Right renal cortex interstitium (tissue), 3 donors: Measurements from ENCODE around the gene CORIN. TPM values are rescaled to one million over a fixed set of nuclear protein-coding genes. Genes with fewer than 3 reads are reported as not detected.
A peak's percentile ranks its signal among the peaks of the same experiment; 100 is the strongest.
"Not testable (repeated sequence)": the region's sequence is repeated elsewhere in the genome, so short reads cannot be mapped to it uniquely, and the experiment has no call there.

Experiments
- DNase-seq, 3 donors: peaks; one replicate each; pipeline ENCODE4 v3.0.0-alpha.2; 2013; ENCODE audit warnings: low read depth in 3 of 3, low spot score in 2 of 3
- polyA plus RNA-seq, 3 donors: library from polyadenylated mRNA; unstranded; fragments of 120-200 nt; gene quantifications; one replicate each; pipeline ENCODE4 v1.2.1, GENCODE V29; 2013; ENCODE audit not compliant: insufficient read length in 3 of 3

The CORIN gene
- polyA plus RNA-seq, 3 donors: 4.5 to 5.2 (median 5.1) TPM

DNA sequence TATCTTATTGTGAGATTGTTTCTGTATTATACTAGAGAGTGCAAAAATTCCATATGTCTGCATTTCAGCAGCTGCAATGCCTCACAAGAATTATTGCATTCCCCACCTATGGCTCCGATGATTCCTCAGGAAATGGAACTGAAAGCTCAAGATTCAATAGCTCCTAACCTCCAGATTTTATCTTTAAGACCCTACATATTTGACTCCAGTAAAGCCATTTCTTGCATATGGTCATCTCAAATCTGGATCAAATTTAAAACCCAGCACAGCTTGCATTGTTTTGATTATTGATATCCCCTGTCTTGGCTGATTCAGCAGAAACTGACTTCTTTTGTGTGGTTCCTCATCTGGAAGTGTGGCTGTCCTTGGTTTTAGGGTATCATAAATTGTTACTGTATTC is 142.6 kb downstream of the CORIN start:
- no peak for DNase-seq

GRCh38 chr4:47694322-47694721 is 143.5 kb downstream of the CORIN start:
- DNase-seq: no peak

DNA sequence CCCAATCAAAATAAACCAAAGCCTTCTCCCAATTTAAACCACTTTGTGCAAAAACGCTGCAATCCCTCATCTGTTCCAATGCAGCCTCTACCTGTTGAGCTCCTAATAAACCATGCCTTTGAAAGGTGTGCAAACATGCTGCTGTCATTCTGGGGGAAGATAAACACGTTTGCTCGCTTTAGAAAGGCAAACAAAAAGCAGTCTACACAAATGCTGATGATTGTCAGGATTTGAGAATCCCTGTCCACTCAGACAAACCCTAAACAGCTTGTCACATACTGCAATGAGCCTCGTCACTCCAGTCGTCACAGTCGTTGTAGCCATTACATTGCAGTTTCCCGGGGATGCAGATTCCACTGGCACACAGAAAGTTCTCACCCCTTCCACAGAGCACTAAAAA is 145.2 kb downstream of the CORIN start:
- no peak for DNase-seq

GRCh38 chr4:47691757-47692383 is 146.0 kb downstream of the CORIN start:
- DNase-seq: not testable (repeated sequence)

DNA sequence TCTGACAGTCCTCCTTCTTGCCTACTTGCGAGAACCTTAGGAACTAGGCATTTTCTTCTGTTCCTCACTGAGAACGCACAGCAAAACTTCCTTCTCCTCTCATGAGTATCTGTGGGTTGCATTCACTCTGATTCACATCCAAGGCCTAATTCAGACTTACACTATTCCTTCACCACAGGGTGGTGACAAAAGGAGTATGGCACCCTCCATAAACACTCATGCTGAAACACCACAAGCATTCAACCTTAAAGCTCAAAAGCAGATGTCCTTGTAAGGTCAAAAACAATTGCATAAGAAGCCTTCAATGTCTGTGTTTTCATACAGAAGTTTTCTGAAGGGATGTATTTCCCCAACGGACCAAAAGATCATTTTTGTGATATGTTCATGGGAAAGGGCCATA is 147.3 kb downstream of the CORIN start:
- no peak for DNase-seq

DNA sequence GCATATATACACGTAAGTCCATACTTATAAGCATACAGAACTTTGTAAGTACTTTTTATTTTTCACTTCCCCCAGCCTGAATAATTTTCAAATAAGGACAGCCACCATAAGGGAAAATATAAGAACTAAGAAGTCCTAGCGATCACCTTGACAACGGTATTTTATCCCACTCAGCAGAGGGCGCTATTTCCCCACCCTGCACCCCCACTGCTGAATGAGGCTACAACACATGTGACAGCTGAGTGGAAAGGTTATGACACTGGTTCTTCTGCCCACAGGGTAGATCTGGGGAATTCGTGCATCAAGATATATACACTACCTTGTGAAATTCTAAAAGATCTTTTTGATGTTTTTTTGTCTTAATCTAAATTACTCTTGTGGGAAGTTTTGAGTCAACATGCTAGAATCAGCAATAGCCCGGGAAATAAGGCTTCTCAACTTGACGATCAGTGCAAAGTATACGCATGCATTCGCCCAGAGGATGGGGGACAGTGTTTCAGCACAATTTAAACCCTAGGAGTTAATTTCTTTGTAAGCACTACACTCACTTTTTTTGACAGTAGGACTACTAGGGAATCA is 151.5 kb downstream of the CORIN start:
- peak in 1 of 3 donors; percentile 25 for DNase-seq

DNA sequence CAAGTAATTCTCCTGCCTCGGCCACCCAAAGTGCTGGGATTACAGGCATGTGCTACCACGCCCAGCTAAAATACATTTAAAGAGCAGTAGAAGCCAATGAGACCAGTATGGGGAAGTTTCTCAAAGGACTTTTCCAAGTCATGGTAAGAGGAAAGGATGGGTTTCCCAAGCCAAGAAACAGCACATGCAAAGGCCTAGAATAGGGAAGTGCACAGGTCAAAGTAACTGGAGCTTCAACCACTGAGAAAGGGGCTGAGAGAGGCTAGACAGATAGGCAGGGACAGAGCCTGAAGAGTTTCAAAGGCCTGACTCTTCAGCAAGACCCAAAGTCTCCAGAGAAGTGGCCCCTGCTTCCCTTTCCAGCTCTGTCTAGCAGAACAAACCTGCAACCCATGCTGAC is 162.1 kb downstream of the CORIN start:
- no peak for DNase-seq

GRCh38 chr4:47674144-47674543 is 163.7 kb downstream of the CORIN start:
- no peak for DNase-seq

- no peak for DNase-seq
These were observed 165.2 kb downstream of the CORIN start for GRCh38 chr4:47672696-47673095.

- DNase-seq: no peak
These were observed 167.9 kb downstream of the CORIN start for GRCh38 chr4:47669946-47670345.

DNA sequence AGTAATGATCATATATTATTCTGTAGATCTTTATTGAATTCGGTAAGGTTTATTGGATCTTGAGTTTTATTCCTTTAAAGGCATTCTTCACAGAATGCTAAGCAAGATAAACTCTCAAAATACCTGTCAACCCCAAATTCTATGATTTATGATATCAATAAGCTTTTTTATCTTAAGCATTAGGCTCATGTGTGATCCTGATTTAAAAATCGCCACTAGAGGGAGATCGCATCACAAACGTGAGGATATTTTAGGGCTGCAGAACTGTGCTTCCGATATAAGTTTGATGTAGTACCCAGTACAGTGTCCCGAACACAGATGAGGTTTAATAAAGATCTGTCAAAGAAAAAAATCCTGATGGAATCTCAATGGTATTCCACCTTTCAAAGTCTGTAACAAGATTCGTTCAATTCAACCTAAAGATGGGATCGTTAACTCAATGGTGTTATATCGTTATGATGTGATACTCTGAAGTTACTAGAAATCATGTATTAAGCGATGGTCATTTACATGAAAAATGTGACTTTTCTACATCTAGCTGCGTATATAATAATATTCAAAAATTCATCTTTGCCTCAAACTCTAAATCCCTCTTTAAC is 169.0 kb downstream of the CORIN start:
- DNase-seq: peak; percentile 40 to 51 (median 41)

- DNase-seq: no peak
These were observed 169.6 kb downstream of the CORIN start for GRCh38 chr4:47668256-47668655.

GRCh38 chr4:47667552-47667951 is 170.3 kb downstream of the CORIN start:
- DNase-seq: no peak

- no peak for DNase-seq
These were observed 173.6 kb downstream of the CORIN start for GRCh38 chr4:47664051-47664826.

DNA sequence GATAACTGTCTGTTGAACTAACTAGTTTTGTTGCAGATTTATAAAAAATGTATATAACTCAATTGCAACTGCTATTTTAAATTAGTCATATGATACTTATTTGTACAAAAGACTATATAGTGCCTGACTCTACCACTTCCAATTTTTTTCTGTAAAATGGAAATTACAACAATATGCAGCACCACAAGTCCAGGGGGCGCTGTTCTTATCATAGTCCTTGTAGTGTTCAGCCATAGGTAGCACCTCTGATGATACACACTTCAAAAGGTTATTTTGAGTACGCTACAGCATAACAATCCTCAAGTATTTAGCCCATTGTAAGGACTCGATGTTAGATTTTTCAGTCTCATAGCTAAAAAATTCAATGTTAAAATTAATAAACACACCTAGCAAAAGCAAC is 174.9 kb downstream of the CORIN start:
- no peak for DNase-seq

- DNase-seq: no peak
These were observed 176.1 kb downstream of the CORIN start for GRCh38 chr4:47661741-47662140.

DNA sequence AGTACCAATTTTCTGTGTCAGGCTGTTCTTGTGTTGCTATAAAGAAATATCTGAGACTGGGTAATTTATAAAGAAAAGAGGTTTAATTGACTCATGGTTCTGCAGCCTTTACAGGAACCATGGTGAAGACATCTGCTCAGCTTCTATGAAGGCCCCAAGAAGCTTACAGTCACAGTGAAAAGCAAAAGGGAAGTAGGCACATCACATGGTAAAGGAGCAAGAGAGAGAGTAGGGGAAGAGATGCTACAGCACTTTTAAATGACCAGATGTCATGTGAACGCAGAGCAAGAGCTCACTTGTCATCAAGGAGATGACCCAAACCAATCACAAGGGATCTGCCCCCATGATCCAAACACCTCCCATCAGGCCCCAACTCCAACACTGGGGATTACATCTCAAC is 178.5 kb downstream of the CORIN start:
- no peak for DNase-seq

DNA sequence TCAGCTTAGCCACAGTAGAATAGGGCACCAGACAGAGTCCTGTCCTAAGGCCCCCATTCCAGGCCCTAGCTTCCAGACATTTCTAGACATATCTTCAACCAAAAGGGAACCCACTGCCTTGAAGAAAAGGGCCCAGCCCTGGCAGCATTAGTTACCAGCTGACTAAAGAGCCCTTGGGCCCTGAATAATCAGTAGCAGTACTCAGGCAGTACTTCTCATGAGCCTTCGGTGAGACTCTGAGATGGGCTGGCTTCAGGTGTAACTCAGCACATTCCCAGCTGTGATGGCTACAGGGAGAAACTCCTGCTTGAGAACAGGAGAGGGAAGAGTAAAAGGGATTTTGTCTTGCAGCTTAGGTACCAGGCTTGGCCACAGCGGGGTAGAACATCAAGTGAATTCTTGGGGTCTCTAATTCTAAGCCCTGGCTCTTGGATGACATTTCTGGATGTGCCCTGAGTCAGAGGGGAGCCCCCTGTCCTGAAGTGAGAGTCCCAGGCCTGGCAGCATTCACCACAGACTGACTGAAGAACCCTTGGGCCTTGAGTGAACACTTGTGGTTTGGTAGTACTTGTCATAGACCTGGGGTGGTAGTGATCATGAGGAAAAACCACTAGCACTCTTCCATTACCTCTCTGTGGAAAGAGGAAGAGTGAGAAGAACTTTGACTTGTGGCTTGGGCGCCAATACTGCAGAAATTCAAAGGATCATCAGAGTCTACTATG is 182.7 kb downstream of the CORIN start:
- no peak for DNase-seq

GRCh38 chr4:47652092-47652491 is 185.8 kb downstream of the CORIN start:
- DNase-seq: no peak

DNA sequence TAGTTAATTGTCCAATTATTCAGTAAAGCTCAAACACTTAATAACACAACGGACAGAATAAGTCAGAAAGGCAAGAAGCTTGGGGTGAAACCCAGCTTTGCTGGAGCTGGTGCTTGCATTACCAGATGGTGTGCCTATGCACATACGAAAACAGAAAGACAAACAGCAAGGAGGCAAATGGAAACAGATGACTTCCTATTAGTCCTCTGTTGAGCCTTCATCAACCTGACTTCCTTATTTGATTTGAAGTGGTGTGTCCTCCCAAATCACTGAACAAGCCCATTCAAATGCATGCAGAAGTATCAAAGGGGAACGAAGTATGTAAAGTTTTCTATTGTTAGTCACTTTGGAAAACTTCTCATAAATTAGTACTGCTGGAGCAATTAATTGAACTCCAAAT is 186.6 kb downstream of the CORIN start:
- DNase-seq: no peak

GRCh38 chr4:47650584-47651130 is 187.2 kb downstream of the CORIN start:
- DNase-seq: peak in 1 of 3 donors; percentile 10
